ENCODE results near the gene FMNL2.

FMNL2 gene

DNA sequence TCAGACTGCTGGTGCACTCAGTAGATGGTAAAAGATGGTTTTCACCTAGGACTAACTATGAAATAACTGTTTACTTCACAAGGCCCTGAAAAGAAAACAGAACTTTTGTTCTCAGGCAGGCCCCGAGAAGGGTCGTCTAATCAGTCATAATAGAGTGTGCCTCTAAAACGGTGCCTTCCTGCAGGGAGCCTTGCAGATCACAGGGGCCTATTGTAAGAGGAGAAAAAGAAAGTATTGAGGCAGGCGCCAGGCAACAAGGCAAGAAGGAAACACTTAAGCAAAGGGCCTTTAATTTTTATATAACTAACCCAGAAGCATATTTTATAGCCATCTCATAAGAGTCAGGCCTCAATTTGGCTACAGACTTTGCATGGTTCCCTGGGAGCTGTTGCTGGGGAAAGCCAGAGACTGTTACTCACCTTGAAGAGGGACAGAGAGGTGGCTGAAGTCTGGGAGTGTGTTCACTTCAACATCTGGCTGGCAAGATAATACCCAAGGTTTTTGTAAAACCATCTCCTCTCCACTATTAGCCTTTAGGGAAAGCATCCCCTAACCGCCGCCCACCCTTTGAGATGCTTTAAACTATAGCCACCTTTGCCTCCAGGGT lies 265.2 kb downstream of the FMNL2 start:
- TF ChIP-seq, protein P1, sequence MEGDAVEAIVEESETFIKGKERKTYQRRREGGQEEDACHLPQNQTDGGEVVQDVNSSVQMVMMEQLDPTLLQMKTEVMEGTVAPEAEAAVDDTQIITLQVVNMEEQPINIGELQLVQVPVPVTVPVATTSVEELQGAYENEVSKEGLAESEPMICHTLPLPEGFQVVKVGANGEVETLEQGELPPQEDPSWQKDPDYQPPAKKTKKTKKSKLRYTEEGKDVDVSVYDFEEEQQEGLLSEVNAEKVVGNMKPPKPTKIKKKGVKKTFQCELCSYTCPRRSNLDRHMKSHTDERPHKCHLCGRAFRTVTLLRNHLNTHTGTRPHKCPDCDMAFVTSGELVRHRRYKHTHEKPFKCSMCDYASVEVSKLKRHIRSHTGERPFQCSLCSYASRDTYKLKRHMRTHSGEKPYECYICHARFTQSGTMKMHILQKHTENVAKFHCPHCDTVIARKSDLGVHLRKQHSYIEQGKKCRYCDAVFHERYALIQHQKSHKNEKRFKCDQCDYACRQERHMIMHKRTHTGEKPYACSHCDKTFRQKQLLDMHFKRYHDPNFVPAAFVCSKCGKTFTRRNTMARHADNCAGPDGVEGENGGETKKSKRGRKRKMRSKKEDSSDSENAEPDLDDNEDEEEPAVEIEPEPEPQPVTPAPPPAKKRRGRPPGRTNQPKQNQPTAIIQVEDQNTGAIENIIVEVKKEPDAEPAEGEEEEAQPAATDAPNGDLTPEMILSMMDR (IDR thresholded peaks at IDR 0.05; ENCODE audit: insufficient read depth, missing control alignments): no peak
- no peak for FAIRE-seq
- no peak for DNase-seq (ENCODE audit: insufficient read length, low spot score)

DNA sequence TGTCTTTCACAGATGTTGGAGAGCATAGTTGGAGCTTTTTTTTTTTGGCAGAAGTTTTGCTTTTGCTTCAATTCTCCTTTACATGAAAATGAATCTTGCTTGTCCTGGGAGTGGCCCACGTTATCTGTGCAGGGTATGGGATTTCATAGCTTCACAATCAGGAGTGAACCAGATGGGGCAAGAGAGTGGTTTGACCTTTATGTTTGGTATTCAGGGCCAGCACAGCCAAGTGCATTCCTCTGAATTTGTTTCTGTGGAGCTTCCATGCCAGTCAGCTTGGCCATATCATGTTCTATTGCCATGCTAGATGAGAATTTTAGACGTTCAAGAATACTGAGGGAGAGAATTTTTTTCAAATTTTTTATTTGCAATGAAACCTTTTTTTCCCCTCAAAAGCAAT lies 265.7 kb downstream of the FMNL2 start:
- DNase-seq (ENCODE audit: insufficient read length, low spot score) (no peak), FAIRE-seq (no peak)
- TF ChIP-seq, protein P1 (IDR thresholded peaks at IDR 0.05; ENCODE audit: insufficient read depth, missing control alignments): no peak

GRCh38 chr2:152602750-152603149 lies 267.8 kb downstream of the FMNL2 start:
- TF ChIP-seq, protein P1 (IDR thresholded peaks at IDR 0.05; ENCODE audit: insufficient read depth, missing control alignments): no peak
- DNase-seq (ENCODE audit: insufficient read length, low spot score): no peak
- no peak for FAIRE-seq

GRCh38 chr2:152603166-152603565 lies 268.2 kb downstream of the FMNL2 start:
- DNase-seq (ENCODE audit: insufficient read length, low spot score): no peak
- no peak for FAIRE-seq
- TF ChIP-seq, protein P1 (IDR thresholded peaks at IDR 0.05; ENCODE audit: insufficient read depth, missing control alignments): no peak

GRCh38 chr2:152606081-152606480 lies 271.1 kb downstream of the FMNL2 start:
- FAIRE-seq (no peak), DNase-seq (ENCODE audit: insufficient read length, low spot score) (no peak)
- TF ChIP-seq, protein P1 (IDR thresholded peaks at IDR 0.05; ENCODE audit: insufficient read depth, missing control alignments): no peak

DNA sequence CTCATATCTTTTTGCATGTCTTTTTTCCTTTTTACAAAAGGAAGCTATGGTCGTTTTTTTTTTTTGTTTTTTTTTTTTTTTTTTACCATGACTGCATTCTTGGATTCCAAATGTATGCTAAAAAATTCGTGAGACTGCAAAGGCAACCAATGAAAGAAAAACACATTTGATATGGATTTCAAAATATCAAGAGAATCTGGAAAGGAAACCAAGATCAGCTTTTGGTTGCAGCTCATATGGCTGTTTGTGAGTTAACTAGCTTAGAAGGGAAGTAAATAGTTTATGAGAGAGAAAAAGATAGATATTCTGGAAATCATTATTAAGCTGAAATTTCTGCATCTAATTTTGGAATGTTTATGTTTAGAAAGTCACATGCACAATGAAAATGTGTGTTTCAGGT lies 272.0 kb downstream of the FMNL2 start:
- TF ChIP-seq, protein P1 (IDR thresholded peaks at IDR 0.05; ENCODE audit: insufficient read depth, missing control alignments): no peak
- DNase-seq (ENCODE audit: insufficient read length, low spot score) (no peak), FAIRE-seq (no peak)

DNA sequence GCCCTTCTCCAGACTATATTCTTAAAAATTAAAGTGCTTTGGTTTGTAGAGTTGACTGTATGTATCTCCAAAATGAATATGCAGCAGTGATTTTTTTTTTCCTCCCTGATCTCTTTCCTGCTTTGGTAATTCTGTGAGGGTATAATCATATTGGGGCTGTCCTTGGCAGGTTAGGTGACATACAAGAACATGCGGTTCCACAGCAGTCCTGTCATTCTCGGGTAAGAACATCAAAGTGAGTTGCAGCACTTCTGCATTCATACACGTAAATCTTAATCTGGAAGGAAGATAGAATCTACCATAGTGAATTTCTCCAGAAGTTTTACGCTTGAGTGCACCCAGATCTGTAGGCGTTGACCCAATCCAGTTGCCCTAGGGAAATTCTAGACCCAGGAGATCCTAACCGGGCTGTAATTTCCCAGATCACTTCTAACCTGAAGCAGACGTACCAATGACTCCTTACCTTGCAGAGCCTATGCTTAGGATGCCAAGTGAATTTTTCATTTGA lies 272.9 kb downstream of the FMNL2 start:
- DNase-seq (ENCODE audit: insufficient read length, low spot score) (no peak), FAIRE-seq (no peak)
- TF ChIP-seq, protein P1 (IDR thresholded peaks at IDR 0.05; ENCODE audit: insufficient read depth, missing control alignments): no peak
